GM12891 (cell line): ENCODE data around the gene ECD.
"Not testable (repeated sequence)": the region's sequence is repeated elsewhere in the genome, so short reads cannot be mapped to it uniquely, and the experiment has no call there.

Source experiments
- DNase-seq: peaks from one replicate; pipeline ENCODE4 v3.0.0; 2011; ENCODE audit warnings: low spot score; ENCODE audit not compliant: insufficient read length
- FAIRE-seq: peaks from 2 replicates; lab custom pipeline; 2011; peaks lifted over from hg19 to GRCh38; lab: Jason Lieb, UNC
- PAX5 ChIP-seq: IDR thresholded peaks from 2 replicates; pipeline ENCODE4 v1.6.1; 2011; ENCODE audit warnings: low read length, moderate library complexity, mild to moderate bottlenecking; ENCODE audit not compliant: insufficient read depth, severe bottlenecking
- POLR2A ChIP-seq: IDR thresholded peaks from 2 replicates; pipeline ENCODE4 v1.6.1; 2011; ENCODE audit warnings: low read depth, low read length, control low read depth
- POLR2AphosphoS5 ChIP-seq: IDR thresholded peaks from 2 replicates; pipeline ENCODE4 v1.6.1; 2011; ENCODE audit warnings: low read depth, low read length, control low read depth
- POU2F2 ChIP-seq: IDR thresholded peaks from 2 replicates; pipeline ENCODE4 v1.6.1; 2011; ENCODE audit warnings: low read depth, mild to moderate bottlenecking, control low read depth, low read length, moderate library complexity
- SPI1 ChIP-seq: IDR thresholded peaks from 2 replicates; pipeline ENCODE4 v1.6.1; 2011; ENCODE audit warnings: low read depth, low read length, control low read depth
- TAF1 ChIP-seq: IDR thresholded peaks from 2 replicates; pipeline ENCODE4 v1.6.1; 2011; ENCODE audit warnings: low read depth, low read length, control low read depth

The ECD gene

DNA sequence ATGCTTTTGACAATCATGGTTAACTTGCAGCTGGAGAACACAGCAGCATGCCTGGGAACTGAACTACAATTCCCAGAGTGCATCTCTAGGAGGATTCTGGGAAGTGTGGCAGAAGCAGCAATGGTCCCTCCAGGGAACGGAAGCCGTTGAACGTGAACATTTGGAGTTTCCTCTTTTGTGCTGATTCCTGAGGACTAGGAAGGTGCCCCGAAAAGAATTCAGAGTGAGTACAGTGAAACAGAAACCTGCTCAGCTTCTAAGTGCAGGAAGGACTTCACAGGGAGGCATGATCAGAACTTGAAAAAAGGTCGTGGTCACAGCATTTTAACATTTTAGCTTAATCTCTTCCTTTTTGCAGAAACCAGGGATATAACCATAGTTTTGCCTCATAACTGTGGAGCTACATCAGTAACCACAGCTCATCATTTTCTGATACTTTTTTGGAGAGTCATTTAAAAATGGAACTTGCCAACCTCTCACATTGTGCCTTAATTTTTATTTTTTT lies 57.4 kb downstream of the ECD start, which contains the start of gene NUDT13:
Gene NUDT13 (plus strand): TSS at position 111 of the 505 bp plus-strand sequence. CDS start 3,911 bp downstream, outside the sequence.
- DNase-seq (peak; percentile 36), FAIRE-seq (peak; percentile 93)
- TF ChIP-seq POU2F2 (no peak), TAF1 (no peak), PAX5 (no peak), POLR2AphosphoS5 (0 out of 2 replicates have a peak, but pooled peaks have one; percentile 25), POLR2A (no peak), SPI1 (0 out of 2 replicates have a peak, but pooled peaks have one; percentile 30)

DNA sequence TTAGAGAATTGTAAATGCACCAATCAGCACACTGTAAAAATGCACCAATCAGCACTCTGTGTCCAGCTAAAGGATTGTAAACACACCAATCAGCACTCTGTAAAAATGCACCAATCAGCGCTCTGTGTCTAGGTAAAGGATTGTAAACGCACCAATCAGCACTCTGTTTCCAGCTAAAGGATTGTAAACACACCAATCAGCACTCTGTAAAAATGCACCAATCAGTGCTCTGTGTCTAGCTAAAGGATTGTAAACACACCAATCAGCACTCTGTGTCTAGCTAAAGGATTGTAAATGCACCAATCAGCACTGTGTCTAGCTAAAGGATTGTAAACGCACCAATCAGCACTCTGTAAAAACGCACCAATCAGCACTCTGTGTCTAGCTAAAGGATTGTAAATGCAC lies 58.6 kb downstream of the ECD start:
- DNase-seq, FAIRE-seq: not testable (repeated sequence)

DNA sequence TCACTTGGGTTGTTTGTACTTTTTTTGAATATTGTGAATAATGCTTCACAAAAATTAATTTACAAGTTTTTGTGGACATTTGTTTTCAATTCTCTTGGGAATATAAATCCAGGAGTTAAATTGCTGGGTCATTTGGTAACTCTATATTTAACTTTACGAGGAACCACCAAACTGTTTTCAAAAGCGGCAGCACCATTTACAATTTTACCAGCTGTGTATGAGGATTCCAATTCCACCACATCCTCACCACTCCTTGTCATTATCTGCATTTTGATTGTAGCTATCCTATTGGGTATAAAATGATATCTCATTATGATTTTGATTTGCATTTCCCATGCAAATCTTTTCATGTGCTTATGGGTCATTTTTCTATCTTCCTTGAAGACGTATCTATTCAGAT lies 61.5 kb downstream of the ECD start:
- FAIRE-seq (no peak), DNase-seq (no peak)

DNA sequence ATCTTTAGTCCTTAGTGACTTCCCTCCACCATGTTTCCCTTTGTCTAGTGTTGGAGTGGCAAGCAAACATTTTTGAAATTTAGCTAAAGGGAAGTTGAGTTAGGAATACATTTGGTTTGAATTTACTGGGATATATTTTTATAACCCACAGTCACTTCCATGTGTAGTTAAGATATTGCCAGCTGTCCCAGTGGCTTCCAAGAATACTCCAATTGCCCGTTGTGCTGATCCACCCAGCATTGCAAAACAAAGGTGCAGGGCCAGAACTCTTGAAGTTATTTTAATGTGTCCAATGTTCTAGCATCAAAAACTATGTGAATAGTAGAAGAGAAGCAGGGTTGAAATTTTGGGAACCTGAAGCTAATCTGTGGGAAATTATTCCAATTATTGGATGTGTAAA lies 68.7 kb downstream of the ECD start:
- FAIRE-seq, result no peak
- no peak for DNase-seq
- no peak for TF ChIP-seq SPI1
- TF ChIP-seq POLR2AphosphoS5, result no peak
- no peak for TF ChIP-seq POLR2A
- no peak for TF ChIP-seq TAF1
- TF ChIP-seq POU2F2, result no peak
- no peak for TF ChIP-seq PAX5

More for the DNA sequence above, 61.5 kb downstream of the ECD start:
- TF ChIP-seq SPI1 (no peak), POU2F2 (no peak), POLR2A (no peak), POLR2AphosphoS5 (no peak), PAX5 (no peak), TAF1 (no peak)

- TF ChIP-seq TAF1 (no peak), POU2F2 (no peak), SPI1 (no peak), PAX5 (no peak)
- DNase-seq (no peak), FAIRE-seq (no peak)
These were observed 70.5 kb downstream of the ECD start for GRCh38 chr10:73097305-73097670.

GRCh38 chr10:73096449-73097304 lies 71.1 kb downstream of the ECD start, which contains the start of gene P4HA1:
P4HA1 (minus strand) TSS chr10:73096866; CDS start chr10:73074883, 21,983 bp downstream.
- peak; percentile 90 for DNase-seq
- peak; percentile 99 for FAIRE-seq
- TF ChIP-seq POLR2A (peak; percentile 99), POU2F2 (peak; percentile 89), TAF1 (peak; percentile 91), SPI1 (no peak), POLR2AphosphoS5 (peak; percentile 98), PAX5 (peak; percentile 25)

DNA sequence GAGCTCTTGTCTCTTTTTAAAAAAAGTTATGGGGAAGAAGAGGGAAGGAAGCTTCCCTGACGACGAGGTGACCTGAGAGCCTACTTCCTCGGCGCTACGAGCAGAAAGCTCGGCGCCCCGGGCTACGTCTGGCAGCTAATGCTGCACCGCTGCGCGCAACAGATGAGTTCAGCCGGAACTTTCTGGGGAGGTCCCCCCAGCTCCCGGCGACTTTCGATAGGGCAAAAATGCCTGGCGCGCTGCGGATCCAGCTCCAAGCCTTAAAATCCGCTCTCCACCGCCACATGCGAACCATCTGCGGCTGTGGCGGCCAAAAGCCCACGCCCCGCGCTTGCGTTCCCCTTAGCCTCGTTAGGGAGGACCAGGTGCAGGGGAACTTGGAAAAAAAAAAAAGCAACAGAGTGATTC lies 71.8 kb downstream of the ECD start:
- DNase-seq, result no peak

GRCh38 chr10:73095481-73096021 lies 72.3 kb downstream of the ECD start:
- DNase-seq (no peak), FAIRE-seq (no peak)
- TF ChIP-seq SPI1 (no peak), POLR2A (no peak), POU2F2 (no peak), PAX5 (no peak), POLR2AphosphoS5 (no peak), TAF1 (no peak)

More for the DNA sequence above, 71.8 kb downstream of the ECD start:
- FAIRE-seq, result peak; percentile 79
- no peak for TF ChIP-seq PAX5
- peak; percentile 52; the same call in 1 of the 2 replicates for TF ChIP-seq POU2F2
- TF ChIP-seq TAF1, result peak; percentile 89
- TF ChIP-seq SPI1, result no peak
- no peak; the same call in 1 of the 2 replicates for TF ChIP-seq POLR2AphosphoS5
- peak; percentile 76 for TF ChIP-seq POLR2A

DNA sequence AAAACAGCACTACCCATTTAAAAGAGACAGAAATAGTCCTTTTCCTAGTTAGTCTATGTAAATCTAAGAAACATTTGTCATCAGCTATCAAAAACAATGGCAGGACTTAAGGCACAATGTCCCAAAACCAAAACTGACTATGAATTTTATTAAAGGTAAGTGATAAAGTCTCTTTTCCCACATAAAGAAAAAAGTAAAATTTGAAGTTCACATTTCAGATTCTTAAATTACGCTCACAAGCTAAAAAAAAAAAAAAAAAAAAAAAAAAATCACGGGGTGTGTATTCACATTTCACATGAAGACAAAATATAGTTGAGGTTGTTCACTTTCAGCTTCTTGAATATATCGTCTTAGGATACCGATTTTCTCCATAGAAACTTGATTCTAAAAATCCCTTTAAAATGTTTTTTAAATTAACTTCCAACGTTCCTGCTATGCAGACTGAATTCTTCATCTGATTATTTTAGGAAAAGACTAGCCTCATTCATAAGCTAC lies 72.8 kb downstream of the ECD start:
- FAIRE-seq, result no peak
- TF ChIP-seq POLR2AphosphoS5 (no peak), POLR2A (no peak), SPI1 (no peak), TAF1 (no peak), POU2F2 (no peak), PAX5 (no peak)
- no peak for DNase-seq
